OCI-LY1 (cell line): Measurements from ENCODE around the gene ZNF239.

Experiments
- H2AFZ ChIP-seq: fragments of 200-600 bp; sonication (generic), shearing (Covaris generic); 2 replicates; pipeline ENCODE4 v1.6.0; 2014; ENCODE audit warnings: antibody characterized with exemption, mild to moderate bottlenecking, low read length
- H3F3A ChIP-seq: fragments of 200-600 bp; sonication (generic), shearing (Covaris generic); 2 replicates; pipeline ENCODE4 v1.6.0; 2014; ENCODE audit warnings: mild to moderate bottlenecking, antibody characterized with exemption, low read length, moderate library complexity; ENCODE audit not compliant: insufficient read depth
- H3K27ac ChIP-seq: fragments of 200-600 bp; sonication (generic); 2 replicates; pipeline ENCODE4 v1.5.1; 2014; ENCODE audit warnings: low read length, mixed run types, mild to moderate bottlenecking, low read depth; ENCODE audit not compliant: poor library complexity, severe bottlenecking
- H3K27me3 ChIP-seq: fragments of 200-600 bp; sonication (generic); 2 replicates; pipeline ENCODE4 v1.6.0; 2014; ENCODE audit warnings: antibody characterized with exemption, mild to moderate bottlenecking, low read length, moderate library complexity; ENCODE audit not compliant: insufficient read depth
- H3K36me3 ChIP-seq: fragments of 200-600 bp; sonication (generic); 2 replicates; pipeline ENCODE4 v1.6.1; 2014; ENCODE audit warnings: mild to moderate bottlenecking, antibody characterized with exemption, low read length, moderate library complexity, mixed read lengths; ENCODE audit not compliant: insufficient read depth
- H3K4me1 ChIP-seq: fragments of 200-600 bp; sonication (generic); 2 replicates; pipeline ENCODE4 v1.5.1; 2014; ENCODE audit warnings: mild to moderate bottlenecking, low read length, moderate library complexity; ENCODE audit not compliant: insufficient read depth, severe bottlenecking
- H3K4me2 ChIP-seq: fragments of 200-600 bp; sonication (generic), shearing (Covaris generic); 2 replicates; pipeline ENCODE4 v1.6.1; 2014; ENCODE audit warnings: low read length
- H3K4me3 ChIP-seq: fragments of 200-600 bp; sonication (generic); 2 replicates; pipeline ENCODE4 v1.5.1; 2014; ENCODE audit warnings: low read length, low read depth, mild to moderate bottlenecking, mixed read lengths; ENCODE audit not compliant: poor library complexity, severe bottlenecking
- H3K79me2 ChIP-seq: fragments of 200-600 bp; shearing (Covaris generic); 2 replicates; pipeline ENCODE4 v1.6.1; 2016; ENCODE audit warnings: mixed run types, low read length, mixed read lengths; ENCODE audit not compliant: insufficient read depth
- H3K9ac ChIP-seq: fragments of 200-600 bp; sonication (generic), shearing (Covaris generic); 2 replicates; pipeline ENCODE4 v1.6.1; 2014; ENCODE audit warnings: mild to moderate bottlenecking, low read length, mixed read lengths
- H3K9me2 ChIP-seq: fragments of 200-600 bp; sonication (generic), shearing (Covaris generic); 2 replicates; pipeline ENCODE4 v1.6.1; 2014; ENCODE audit warnings: low read depth, mild to moderate bottlenecking, low read length, mixed read lengths
- H3K9me3 ChIP-seq: fragments of 200-600 bp; shearing (Covaris generic); 2 replicates; pipeline ENCODE4 v1.6.1; 2014; ENCODE audit warnings: low read length, mixed read lengths
- H4K20me1 ChIP-seq: fragments of 200-600 bp; sonication (generic), shearing (Covaris generic); 2 replicates; pipeline ENCODE4 v1.6.0; 2016; ENCODE audit warnings: mild to moderate bottlenecking, low read length; ENCODE audit not compliant: insufficient read depth
- EZH2 ChIP-seq: fragments of 200-600 bp; sonication (generic), shearing (Covaris generic); IDR thresholded peaks from 2 replicates; pipeline ENCODE4 v1.8.0; 2017; ENCODE audit warnings: borderline replicate concordance, mixed run types, mild to moderate bottlenecking, antibody characterized with exemption, low read length, moderate library complexity, mixed read lengths
- TF ChIP-seq, protein P1 (sequence below): fragments of 200-600 bp; sonication (generic), shearing (Covaris generic); IDR thresholded peaks from 2 replicates; pipeline ENCODE4 v1.5.1; 2017; ENCODE audit warnings: mild to moderate bottlenecking, antibody characterized with exemption, low read length, moderate library complexity, mixed read lengths

ZNF239 gene

DNA sequence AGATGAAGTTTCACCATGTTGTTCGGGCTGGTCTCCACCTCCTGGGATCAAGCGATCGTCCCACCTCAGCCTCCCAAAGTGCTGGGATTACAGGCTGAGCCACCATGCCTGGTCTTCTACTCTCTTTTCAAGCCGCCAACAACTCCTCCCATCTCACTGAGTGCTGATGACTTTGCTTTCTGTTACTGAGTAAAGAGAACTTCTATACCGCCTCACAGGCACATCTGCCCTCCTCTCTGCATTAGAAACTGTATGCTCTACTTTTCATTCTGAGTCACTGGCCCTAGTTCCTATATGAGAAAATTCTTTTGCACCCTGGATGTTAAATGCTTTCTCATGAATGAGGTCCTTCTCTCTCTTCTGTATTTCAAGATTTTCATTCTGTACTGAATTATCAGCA is 2.2 kb upstream of the ZNF239 start:
- no peak for TF ChIP-seq EZH2
- TF ChIP-seq, protein P1, sequence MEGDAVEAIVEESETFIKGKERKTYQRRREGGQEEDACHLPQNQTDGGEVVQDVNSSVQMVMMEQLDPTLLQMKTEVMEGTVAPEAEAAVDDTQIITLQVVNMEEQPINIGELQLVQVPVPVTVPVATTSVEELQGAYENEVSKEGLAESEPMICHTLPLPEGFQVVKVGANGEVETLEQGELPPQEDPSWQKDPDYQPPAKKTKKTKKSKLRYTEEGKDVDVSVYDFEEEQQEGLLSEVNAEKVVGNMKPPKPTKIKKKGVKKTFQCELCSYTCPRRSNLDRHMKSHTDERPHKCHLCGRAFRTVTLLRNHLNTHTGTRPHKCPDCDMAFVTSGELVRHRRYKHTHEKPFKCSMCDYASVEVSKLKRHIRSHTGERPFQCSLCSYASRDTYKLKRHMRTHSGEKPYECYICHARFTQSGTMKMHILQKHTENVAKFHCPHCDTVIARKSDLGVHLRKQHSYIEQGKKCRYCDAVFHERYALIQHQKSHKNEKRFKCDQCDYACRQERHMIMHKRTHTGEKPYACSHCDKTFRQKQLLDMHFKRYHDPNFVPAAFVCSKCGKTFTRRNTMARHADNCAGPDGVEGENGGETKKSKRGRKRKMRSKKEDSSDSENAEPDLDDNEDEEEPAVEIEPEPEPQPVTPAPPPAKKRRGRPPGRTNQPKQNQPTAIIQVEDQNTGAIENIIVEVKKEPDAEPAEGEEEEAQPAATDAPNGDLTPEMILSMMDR: no peak
- peaks cover 6% of the 10 kb centered on the region; the same call in 1 of the 2 replicates for H3K36me3 ChIP-seq
- H3K9me2 ChIP-seq: no peaks in the 10 kb centered on the region
- no peaks in the 10 kb centered on the region for H4K20me1 ChIP-seq
- H3K4me3 ChIP-seq: no peak overlapping the region
- H3K9me3 ChIP-seq: peaks cover 17% of the 10 kb centered on the region
- peaks cover 16% of the 10 kb centered on the region for H3K4me1 ChIP-seq
- no peak overlapping the region for H2AFZ ChIP-seq
- no peak overlapping the region for H3K27ac ChIP-seq
- H3K4me2 ChIP-seq: no peak overlapping the region
- H3K79me2 ChIP-seq: no peaks in the 10 kb centered on the region
- no peak overlapping the region for H3K9ac ChIP-seq
- no peaks in the 10 kb centered on the region for H3F3A ChIP-seq
- H3K27me3 ChIP-seq: no peaks in the 10 kb centered on the region

DNA sequence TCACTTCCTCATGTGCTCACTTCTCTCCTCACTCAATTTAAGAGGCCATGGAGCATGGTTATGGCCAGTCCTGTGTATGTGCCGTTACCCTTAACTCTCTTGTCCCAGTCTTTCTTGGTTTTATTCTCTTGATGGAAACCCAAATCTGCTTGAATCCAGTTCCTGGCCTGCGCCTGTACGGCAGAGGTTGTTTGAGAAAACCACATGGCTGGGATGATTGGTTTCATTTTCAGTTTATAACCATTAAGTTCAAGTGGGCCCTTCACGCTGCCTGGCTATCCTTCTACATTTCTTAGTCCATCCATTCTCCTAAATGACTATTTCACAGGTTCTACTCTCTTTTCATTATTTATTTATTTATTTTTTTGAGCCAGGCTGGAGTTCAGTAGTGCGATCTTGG is 1.6 kb upstream of the ZNF239 start:
- Histone ChIP-seq H3K9me3 (peaks cover 17% of the 10 kb centered on the region), H2AFZ (no peak overlapping the region), H3K4me2 (no peak overlapping the region), H3F3A (no peaks in the 10 kb centered on the region), H3K27ac (no peak overlapping the region), H3K27me3 (no peaks in the 10 kb centered on the region), H3K9me2 (no peaks in the 10 kb centered on the region), H3K4me1 (peaks cover 16% of the 10 kb centered on the region), H3K9ac (no peak overlapping the region), H3K36me3 (peaks cover 6% of the 10 kb centered on the region; the same call in 1 of the 2 replicates), H4K20me1 (no peaks in the 10 kb centered on the region), H3K4me3 (no peak overlapping the region), H3K79me2 (no peaks in the 10 kb centered on the region)
- TF ChIP-seq EZH2: no peak
- TF ChIP-seq, protein P1: no peak

DNA sequence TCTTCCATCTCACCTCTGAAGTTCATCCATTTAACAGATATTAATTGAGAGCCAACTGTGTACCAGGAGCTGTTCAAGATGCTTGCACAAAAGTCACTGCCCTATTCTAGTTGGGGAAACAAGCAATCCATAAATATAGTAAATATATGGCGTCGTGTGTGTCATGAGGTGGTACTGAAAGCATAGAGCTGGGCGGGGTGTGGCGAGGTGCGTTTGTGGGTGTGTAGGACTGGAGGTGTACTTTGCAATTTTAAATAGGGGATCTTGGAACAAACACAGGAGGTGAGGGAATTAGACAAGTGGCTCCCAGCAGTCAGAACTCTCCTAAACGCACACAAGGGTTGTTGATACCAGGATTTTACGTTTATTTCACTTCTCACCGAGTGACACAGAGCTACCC is 490 bp upstream of the ZNF239 start:
- H3K4me1 ChIP-seq: peaks cover 16% of the 10 kb centered on the region
- no peaks in the 10 kb centered on the region for H3K9me2 ChIP-seq
- H3K27me3 ChIP-seq: no peaks in the 10 kb centered on the region
- H3K9ac ChIP-seq: no peak overlapping the region
- H3K36me3 ChIP-seq: peaks cover 6% of the 10 kb centered on the region; the same call in 1 of the 2 replicates
- H3K4me2 ChIP-seq: peak overlapping the region; percentile 68
- TF ChIP-seq EZH2: no peak
- TF ChIP-seq, protein P1: no peak
- H3K79me2 ChIP-seq: no peaks in the 10 kb centered on the region
- H3K4me3 ChIP-seq: peak overlapping the region; percentile 59
- peak overlapping the region; percentile 32; the same call in 1 of the 2 replicates for H2AFZ ChIP-seq
- H3F3A ChIP-seq: no peaks in the 10 kb centered on the region
- peaks cover 17% of the 10 kb centered on the region for H3K9me3 ChIP-seq
- H3K27ac ChIP-seq: no peak overlapping the region
- H4K20me1 ChIP-seq: no peaks in the 10 kb centered on the region
